GM19438 (cell line): ENCODE measurements around the gene ZNF546.
"Not testable (repeated sequence)": the region's sequence is repeated elsewhere in the genome, so short reads cannot be mapped to it uniquely, and the experiment has no call there.

Source experiments
- ATAC-seq: cut with Tn5 transposase; IDR thresholded peaks from one replicate; pipeline ENCODE4 v1.9.1; 2021; ENCODE audit warnings: low read depth; ENCODE audit not compliant: unreplicated experiment

The ZNF546 gene

DNA sequence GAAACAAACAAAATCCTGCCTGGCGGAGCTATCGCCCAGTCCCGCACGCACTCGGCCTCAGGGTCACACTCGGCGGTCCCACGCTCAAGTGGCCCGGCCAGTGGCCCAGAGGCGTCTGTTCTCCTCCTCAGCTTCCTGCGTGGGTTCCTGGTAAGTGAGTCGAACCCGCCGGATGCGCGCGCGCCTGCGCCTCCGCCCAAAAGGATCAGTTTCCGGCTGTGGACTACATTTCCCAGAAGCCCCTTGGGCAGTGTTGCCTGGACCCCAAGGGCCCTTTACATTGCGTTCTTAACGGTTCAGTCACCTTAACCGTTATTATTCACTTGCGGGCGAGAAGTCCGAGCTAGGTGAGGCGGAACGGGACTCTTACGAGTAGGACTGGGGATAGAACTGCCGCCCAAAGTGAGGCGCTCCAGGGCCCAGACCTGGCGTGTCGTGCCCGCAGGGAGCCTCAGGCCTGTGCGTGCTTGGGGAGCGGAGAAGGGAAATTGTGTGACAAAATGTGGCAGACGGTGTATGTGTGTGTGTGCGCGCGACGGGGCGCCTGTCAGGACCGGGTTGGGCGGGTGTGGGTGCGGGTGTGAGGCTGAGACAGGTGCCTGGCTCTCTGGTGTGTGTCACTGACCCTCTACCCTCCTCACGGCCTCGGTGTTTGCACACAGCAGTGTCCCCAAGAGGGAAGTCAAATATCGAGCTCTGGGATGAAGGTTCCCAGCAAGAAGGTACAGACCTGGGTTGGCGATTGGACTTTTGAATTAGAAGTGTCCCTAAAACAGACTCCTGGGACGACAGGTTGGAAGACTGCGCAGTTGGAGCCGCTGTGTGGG lies at the start of gene ZNF546:
ZNF546 (plus strand) TSS at position 250 of the 827 bp plus-strand sequence. CDS start 1,267 bp downstream, outside the sequence.
- peak; percentile 89 for ATAC-seq

GRCh38 chr19:39949026-39949747 lies 47.7 kb upstream of the ZNF546 start:
- no peak for ATAC-seq

GRCh38 chr19:39951065-39951650 lies 45.7 kb upstream of the ZNF546 start:
- no peak for ATAC-seq

GRCh38 chr19:39951686-39952085 lies 45.2 kb upstream of the ZNF546 start:
- no peak for ATAC-seq

GRCh38 chr19:39953915-39954314 lies 42.9 kb upstream of the ZNF546 start:
- no peak for ATAC-seq

DNA sequence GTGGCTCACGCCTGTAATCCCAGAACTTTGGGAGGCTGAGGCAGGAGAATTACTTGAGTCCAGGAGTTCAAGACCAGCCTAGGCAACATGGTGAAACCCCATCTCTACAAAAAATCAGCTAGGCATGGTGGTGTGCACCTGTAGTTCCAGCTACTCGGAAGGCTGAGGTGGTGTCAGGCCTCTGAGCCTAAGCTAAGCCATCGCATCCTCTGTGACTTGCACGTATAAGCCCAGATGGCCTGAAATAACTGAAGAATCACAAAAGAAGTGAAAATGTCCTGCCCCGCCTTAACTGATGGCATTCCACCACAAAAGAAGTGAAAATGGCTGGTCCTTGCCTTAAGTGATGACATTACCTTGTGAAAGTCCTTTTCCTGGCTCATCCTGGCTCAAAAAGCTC lies 39.0 kb upstream of the ZNF546 start:
- ATAC-seq, result not testable (repeated sequence)

- ATAC-seq, result not testable (repeated sequence)
These were observed 37.9 kb upstream of the ZNF546 start for GRCh38 chr19:39958942-39959341.

GRCh38 chr19:39959407-39959806 lies 37.5 kb upstream of the ZNF546 start:
- ATAC-seq, result not testable (repeated sequence)

DNA sequence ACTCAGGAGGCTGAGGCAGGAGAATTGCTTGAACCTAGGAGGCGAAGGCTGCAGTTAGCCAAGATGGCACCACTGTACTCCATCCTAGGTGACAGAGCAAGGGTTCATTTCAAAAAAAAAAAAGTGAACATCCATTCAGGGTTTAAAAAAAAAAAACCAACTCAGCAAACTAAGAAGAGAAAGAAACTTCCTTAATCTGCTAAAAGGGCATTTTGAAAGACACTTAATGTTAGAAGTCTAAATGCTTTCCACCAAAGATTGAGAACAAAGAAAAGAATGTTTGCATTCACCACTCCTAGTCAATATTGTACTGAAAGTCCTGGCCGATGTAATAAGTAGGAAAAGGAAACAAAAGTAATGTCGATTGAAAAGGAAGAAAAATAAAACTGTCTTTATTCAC lies 33.0 kb upstream of the ZNF546 start:
- no peak for ATAC-seq

GRCh38 chr19:39966617-39967016 lies 30.2 kb upstream of the ZNF546 start:
- ATAC-seq, result no peak

DNA sequence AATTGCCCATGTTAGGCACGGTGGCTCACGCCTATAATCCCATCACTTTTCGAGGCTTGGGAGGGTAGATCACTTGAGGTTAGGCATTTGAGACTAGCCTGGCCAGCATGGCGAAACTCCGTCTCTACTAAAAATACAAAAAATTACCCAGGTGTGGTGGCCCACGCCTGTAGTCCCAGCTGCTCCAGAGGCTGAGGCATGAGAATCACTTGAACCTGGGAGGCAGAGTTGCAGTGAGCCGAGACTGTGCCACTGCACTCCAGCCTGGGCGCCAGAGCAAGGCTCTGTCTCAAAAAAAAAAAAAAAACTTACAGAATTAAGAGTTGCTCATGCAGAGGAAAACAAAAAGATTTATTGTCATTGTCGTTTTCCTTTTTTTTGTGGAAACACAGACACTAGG lies 29.3 kb upstream of the ZNF546 start:
- no peak for ATAC-seq

- no peak for ATAC-seq
These were observed 28.1 kb upstream of the ZNF546 start for GRCh38 chr19:39968789-39969188.

DNA sequence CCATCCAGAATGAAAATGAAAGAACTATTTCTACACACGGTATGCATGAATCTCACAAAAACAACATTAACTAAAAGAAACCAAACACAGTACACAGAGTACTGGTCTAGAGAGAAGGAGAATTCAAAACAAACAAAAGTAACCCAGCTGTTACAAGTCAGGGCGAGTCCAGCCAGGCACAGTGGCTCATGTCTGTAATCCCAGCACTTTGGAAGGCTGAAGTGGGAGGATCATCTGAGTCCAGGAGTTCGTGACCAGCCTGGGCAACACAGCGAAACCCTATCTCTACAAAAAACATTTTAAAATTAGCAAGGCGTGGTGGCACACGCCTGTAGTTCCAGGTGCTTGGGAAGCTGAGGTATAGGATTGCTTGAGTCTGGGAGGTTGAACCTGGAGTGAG lies 27.6 kb upstream of the ZNF546 start:
- no peak for ATAC-seq

DNA sequence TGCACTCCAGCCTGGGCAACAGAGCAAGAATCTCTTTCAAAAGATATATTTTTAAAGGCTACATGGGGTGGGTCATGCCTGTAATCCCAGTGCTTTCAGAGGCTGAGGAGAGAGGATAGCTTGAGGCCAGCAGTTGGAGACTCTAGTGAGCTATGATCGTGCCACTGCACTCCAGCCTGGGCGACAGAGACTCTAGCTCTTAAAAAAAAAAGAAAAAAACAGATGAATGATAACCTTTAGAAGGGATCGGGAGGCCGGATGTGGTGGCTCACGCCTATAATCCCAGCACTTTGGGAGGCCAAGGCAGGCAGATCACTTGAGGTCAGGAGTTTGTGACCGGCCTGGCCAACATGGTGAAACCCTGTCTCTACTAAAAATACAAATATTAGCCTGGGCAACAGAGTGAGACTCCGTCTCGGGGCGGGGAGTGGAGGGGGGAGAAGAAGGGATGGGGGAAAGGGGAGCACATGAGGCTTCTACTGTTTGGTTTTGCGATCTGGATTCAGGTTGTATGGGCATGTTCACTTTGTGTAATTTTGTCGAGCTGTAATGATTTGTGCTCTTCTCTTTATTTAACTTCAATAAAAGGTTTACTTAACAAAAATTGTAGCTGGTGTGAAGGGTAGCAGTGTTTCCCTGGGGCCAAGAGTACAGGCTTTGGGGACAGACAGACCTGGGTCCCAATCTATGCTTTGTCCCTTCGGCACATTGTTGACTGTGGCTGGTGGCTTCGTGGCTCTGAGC lies 27.0 kb upstream of the ZNF546 start:
- ATAC-seq, result no peak

- ATAC-seq, result no peak
These were observed 26.5 kb upstream of the ZNF546 start for GRCh38 chr19:39970425-39970674.

- peak; percentile 95 for ATAC-seq
These were observed 26.0 kb upstream of the ZNF546 start, which contains the start of gene PSMC4 for GRCh38 chr19:39970675-39971379. Gene PSMC4 (plus strand): TSS chr19:39971165. CDS start chr19:39971203, 38 bp downstream.

- ATAC-seq, result no peak
These were observed 25.4 kb upstream of the ZNF546 start for GRCh38 chr19:39971380-39972035.

- ATAC-seq, result no peak
These were observed 22.3 kb upstream of the ZNF546 start for GRCh38 chr19:39974377-39975155.

GRCh38 chr19:39982883-39983282 lies 14.0 kb upstream of the ZNF546 start:
- ATAC-seq, result no peak
